HepG2 (cell line): ENCODE data around the gene OR4C11. TPM values are rescaled to one million over a fixed set of nuclear protein-coding genes. Genes with fewer than 3 reads are reported as not detected.

ENCODE experiments used
- ATAC-seq: fragments of 200-7000 bp; cut with Tn5 transposase; 3 replicates; pipeline ENCODE4 v1.9.1; 2020; ENCODE audit warnings: mild to moderate bottlenecking, moderate library complexity
- BruUV-seq: library from RNA; stranded (reverse); fragments of 400-500 nt; replicated peaks from 2 replicates; lab custom pipeline; 2021; lab: Mats Ljungman, UMichigan
- CTCF ChIA-PET: fragments of 300-600 bp; formaldehyde crosslinking; extraction: SDS; loops from one replicate; lab custom pipeline; 2021; ENCODE audit warnings: low total read pairs, inconsistent platforms, low intra/inter-chr PET ratio; lab: Yijun Ruan, JAX
- POLR2A ChIA-PET: fragments of 350-600 bp; sonication (Branson Sonifier 250); formaldehyde crosslinking; loops from one replicate; lab custom pipeline; 2020; ENCODE audit warnings: antibody characterized with exemption, inconsistent platforms; lab: Yijun Ruan, JAX
- DNase-seq: peaks from one replicate; pipeline ENCODE4 v3.0.0-alpha.2; 2015; ENCODE audit warnings: low spot score
- FAIRE-seq: peaks from 3 replicates; lab custom pipeline; 2011; peaks lifted over from hg19 to GRCh38; lab: Jason Lieb, UNC
- H2AFZ ChIP-seq: one replicate; pipeline ENCODE4 v1.6.1; 2011; ENCODE audit warnings: low read length, inconsistent platforms
- H3K27ac ChIP-seq: fragments of 300-600 bp; 3 replicates; pipeline ENCODE4 v1.8.0; 2011; ENCODE audit warnings: mixed run types, mild to moderate bottlenecking, mixed read lengths, low read length, inconsistent platforms; ENCODE audit not compliant: insufficient read depth; ENCODE audit errors: extremely low read length
- H3K27me3 ChIP-seq, 2 experiments: fragments of 200-600 bp in 1 of 2; 2 replicates in 1 of 2; 3 replicates in 1 of 2; pipeline versions ENCODE4 v1.6.0 to v1.8.0; 2011; ENCODE audit warnings: low read length in 2 of 2, mild to moderate bottlenecking in 2 of 2, moderate library complexity in 2 of 2, inconsistent platforms in 1 of 2; ENCODE audit not compliant: insufficient read depth in 2 of 2, control insufficient read depth in 1 of 2
- H3K36me3 ChIP-seq, 2 experiments: fragments of 200-600 bp in 1 of 2; replicated peaks in 1 of 2; 2 replicates in 1 of 2; 3 replicates in 1 of 2; pipeline versions ENCODE4 v1.5.1 to v1.8.0; 2011; ENCODE audit warnings: low read length in 2 of 2, inconsistent platforms in 1 of 2; ENCODE audit not compliant: insufficient read depth in 2 of 2, control insufficient read depth in 1 of 2
- H3K4me1 ChIP-seq: 2 replicates; pipeline ENCODE4 v1.5.1; 2012; ENCODE audit warnings: low read length, inconsistent platforms; ENCODE audit not compliant: insufficient read depth
- H3K4me2 ChIP-seq: 2 replicates; pipeline ENCODE4 v1.6.0; 2011; ENCODE audit warnings: low read depth, low read length, inconsistent platforms
- H3K4me3 ChIP-seq, 3 experiments: fragments of 200-600 bp in 1 of 3; sonication (generic), shearing (Covaris generic) in 1 of 3; replicated peaks in 1 of 3; 2 replicates each; pipeline ENCODE4 v1.5.1; 2011 to 2016; ENCODE audit warnings: low read length in 3 of 3, inconsistent platforms in 2 of 3, low read depth in 2 of 3, mild to moderate bottlenecking in 2 of 3, control low read depth in 1 of 3, mixed read lengths in 1 of 3; ENCODE audit not compliant: insufficient read depth in 1 of 3
- H3K79me2 ChIP-seq: one replicate; pipeline ENCODE4 v1.6.1; 2011; ENCODE audit warnings: low read length, inconsistent platforms; ENCODE audit not compliant: insufficient read depth
- H3K9ac ChIP-seq: 2 replicates; pipeline ENCODE4 v1.6.0; 2011; ENCODE audit warnings: mild to moderate bottlenecking, low read depth, low read length, inconsistent platforms; ENCODE audit not compliant: insufficient read depth
- H3K9me3 ChIP-seq: 2 replicates; pipeline ENCODE4 v1.5.1; 2012; ENCODE audit warnings: mild to moderate bottlenecking, low read length
- H4K20me1 ChIP-seq: 2 replicates; pipeline ENCODE4 v1.6.0; 2011; ENCODE audit warnings: inconsistent platforms, mild to moderate bottlenecking, low read length, moderate library complexity; ENCODE audit not compliant: insufficient read depth
- CTCF ChIP-seq: sonication (generic); formaldehyde crosslinking; IDR thresholded peaks from 2 replicates; pipeline ENCODE4 v1.5.0; 2020; ENCODE audit warnings: mild to moderate bottlenecking, missing genetic modification reagents, moderate library complexity
- HNF4A ChIP-seq: sonication (generic); formaldehyde crosslinking; IDR thresholded peaks from 2 replicates; pipeline ENCODE4 v1.4.0; 2020; ENCODE audit warnings: missing genetic modification reagents
- KAT7 ChIP-seq: IDR thresholded peaks from 2 replicates; pipeline ENCODE4 v1.6.1; 2018; ENCODE audit warnings: borderline replicate concordance, missing compliant biosample characterization
- KLF12 ChIP-seq: sonication (generic); formaldehyde crosslinking; IDR thresholded peaks from 2 replicates; pipeline ENCODE4 v1.4.0; 2020; ENCODE audit warnings: missing genetic modification reagents, borderline replicate concordance
- NCOA1 ChIP-seq: sonication (generic); formaldehyde crosslinking; IDR thresholded peaks from 2 replicates; pipeline ENCODE4 v1.9.0; 2021; ENCODE audit warnings: missing genetic modification reagents
- NFAT5 ChIP-seq: sonication (generic); formaldehyde crosslinking; IDR thresholded peaks from 2 replicates; pipeline ENCODE4 v1.4.0; 2020; ENCODE audit warnings: missing genetic modification reagents
- PHF5A ChIP-seq: IDR thresholded peaks from one replicate; pipeline ENCODE4 v1.6.1; 2018; ENCODE audit warnings: low read depth, missing genetic modification reagents; ENCODE audit not compliant: unreplicated experiment
- REL ChIP-seq: sonication (generic); formaldehyde crosslinking; conservative IDR thresholded peaks from 2 replicates; pipeline ENCODE4 v1.8.0; 2022; ENCODE audit warnings: mild to moderate bottlenecking, missing genetic modification reagents, moderate library complexity
- ZNF430 ChIP-seq: sonication (generic); formaldehyde crosslinking; IDR thresholded peaks from 2 replicates; pipeline ENCODE4 v1.9.0; 2021; ENCODE audit warnings: mild to moderate bottlenecking, missing genetic modification reagents
- ZNF598 ChIP-seq: sonication (generic); formaldehyde crosslinking; IDR thresholded peaks from 2 replicates; pipeline ENCODE4 v1.5.1; 2020; ENCODE audit warnings: mild to moderate bottlenecking, missing genetic modification reagents, borderline replicate concordance
- ZNF710 ChIP-seq: sonication (generic); formaldehyde crosslinking; IDR thresholded peaks from 2 replicates; pipeline ENCODE4 v1.5.0; 2020; ENCODE audit warnings: mild to moderate bottlenecking, missing genetic modification reagents, borderline replicate concordance
- ZXDC ChIP-seq: sonication (generic); formaldehyde crosslinking; IDR thresholded peaks from 2 replicates; pipeline ENCODE4 v1.5.0; 2020; ENCODE audit warnings: mild to moderate bottlenecking, missing genetic modification reagents
- in situ Hi-C: cut with HindIII; loops from 2 replicates; pipeline ENCODE4 v1.10.0; 2017; ENCODE audit warnings: low pct_unique_long_range_greater_than_20kb; ENCODE audit not compliant: extremely low pct_ligation_motif_present
- intact Hi-C: fragments of 100-400 bp; cut with micrococcal nuclease; formaldehyde crosslinking; loops from one replicate; pipeline ENCODE4 v1.10.0; 2022; ENCODE audit not compliant: unreplicated experiment
- polyA plus RNA-seq, 8 experiments: library from polyadenylated mRNA; depleted of rRNA in 3 of 8; stranded (reverse) in 7 of 8; unstranded in 1 of 8; fragments of >200 nt; fragmentation: Illumina TruSeq in 4 of 8; extraction: Trizol in 4 of 8; gene quantifications; 2 replicates each; pipeline versions ENCODE4 v1.2.1 to v1.2.3, GENCODE V29; 2011 to 2016; ENCODE audit warnings: low read depth in 4 of 8, missing spikeins in 1 of 8, mixed read lengths in 1 of 8; ENCODE audit not compliant: insufficient read depth in 1 of 8
- total RNA-seq, 5 experiments: library from RNA; depleted of rRNA; stranded (reverse); fragments of >200 nt; fragmentation: Illumina TruSeq; extraction: Trizol; gene quantifications; 2 replicates each; pipeline ENCODE4 v1.2.3, GENCODE V29; 2016; ENCODE audit warnings: low read depth in 1 of 5

Gene OR4C11
- total and polyA plus RNA-seq, 2 of the 13 experiments (the other 11 are each of a cell fraction or from before 2014, with no cell fraction given): not detected

GRCh38 chr11:55571828-55572227 is 35.6 kb downstream of the OR4C11 start, which contains the start of gene OR4C16 (continued):
- TF ChIP-seq CTCF: no peak

- ATAC-seq (no peak), DNase-seq (no peak), FAIRE-seq (no peak)
- H3K27ac ChIP-seq: no peak within 1 kb of the TSS
- no peak within 1 kb of the TSS for H3K4me2 ChIP-seq
- no peak within 1 kb of the TSS for H2AFZ ChIP-seq
- H3K36me3 ChIP-seq: no peaks in the 10 kb centered on the region
- H3K9ac ChIP-seq: no peak within 1 kb of the TSS
- CTCF ChIA-PET: no interaction called here
- BruUV-seq: no TSS peak
- no peak within 1 kb of the TSS for H3K4me3 ChIP-seq
- H4K20me1 ChIP-seq: no peaks in the 10 kb centered on the region
- in situ Hi-C loops (no loop called here), intact Hi-C loops (no loop called here)
- no peaks in the 10 kb centered on the region for H3K27me3 ChIP-seq
- peaks cover 70% of the 10 kb centered on the region for H3K9me3 ChIP-seq
- H3K79me2 ChIP-seq: no peaks in the 10 kb centered on the region
- H3K4me1 ChIP-seq: no peaks in the 10 kb centered on the region
- POLR2A ChIA-PET: no interaction called here
- TF ChIP-seq NCOA1 (CRISPR knock-in tag): no peak
- no peak for TF ChIP-seq REL (CRISPR knock-in tag)
- TF ChIP-seq HNF4A (CRISPR knock-in tag): no peak
- TF ChIP-seq ZNF598: no peak
- TF ChIP-seq ZNF430: no peak
- no peak for TF ChIP-seq KLF12 (CRISPR knock-in tag)
- TF ChIP-seq KAT7 (CRISPR knock-in tag): no peak
- no peak for TF ChIP-seq PHF5A (CRISPR knock-in tag)
- TF ChIP-seq NFAT5: no peak
- TF ChIP-seq ZXDC (CRISPR knock-in tag): no peak
- no peak for TF ChIP-seq ZNF710 (CRISPR knock-in tag)
Observed at GRCh38 chr11:55554169-55554568, 53.3 kb downstream of the OR4C11 start, which contains the start of gene OR4C15. Gene OR4C15, plus strand, starts transcription at chr11:55554469. Its CDS starts 0 bp downstream, at chr11:55554469.
